ENCODE results near the gene NCL. TPM values are rescaled to one million over a fixed set of nuclear protein-coding genes. Genes with fewer than 3 reads are reported as not detected.

The NCL gene
- 159 and 386 TPM in 2 replicates for total RNA-seq (2014; rRNA removed; shearing (Covaris generic))

GRCh38 chr2:231463698-231464575 is at the start of gene NCL:
Gene NCL, minus strand, starts transcription at chr2:231464484. Its CDS starts 131 bp downstream, at chr2:231464353.
- in situ Hi-C loops (cut with HindIII; ENCODE audit: low sequenced_read_pairs), result no loop called here
- peak; percentile 13 for DNase-seq (ENCODE audit: low spot score)

GRCh38 chr2:231513746-231514224 is 49.5 kb upstream of the NCL start:
- no peak for DNase-seq (ENCODE audit: low spot score)
- in situ Hi-C loops (cut with HindIII; ENCODE audit: low sequenced_read_pairs), result no loop called here

- peak; percentile 90 for DNase-seq (ENCODE audit: low spot score)
- in situ Hi-C loops (cut with HindIII; ENCODE audit: low sequenced_read_pairs), result no loop called here
Measured at GRCh38 chr2:231512222-231512621, 47.9 kb upstream of the NCL start.

GRCh38 chr2:231503766-231504165 is 39.5 kb upstream of the NCL start:
- in situ Hi-C loops (cut with HindIII; ENCODE audit: low sequenced_read_pairs), result no loop called here
- no peak for DNase-seq (ENCODE audit: low spot score)

- in situ Hi-C loops (cut with HindIII; ENCODE audit: low sequenced_read_pairs), result no loop called here
- DNase-seq (ENCODE audit: low spot score), result no peak
Measured at GRCh38 chr2:231502596-231502995, 38.3 kb upstream of the NCL start.

- DNase-seq (ENCODE audit: low spot score), result no peak
- in situ Hi-C loops (cut with HindIII; ENCODE audit: low sequenced_read_pairs), result no loop called here
Measured at GRCh38 chr2:231497651-231498050, 33.4 kb upstream of the NCL start.

- no peak for DNase-seq (ENCODE audit: low spot score)
- in situ Hi-C loops (cut with HindIII; ENCODE audit: low sequenced_read_pairs), result no loop called here
Measured at GRCh38 chr2:231494669-231495068, 30.4 kb upstream of the NCL start.

GRCh38 chr2:231490801-231491200 is 26.5 kb upstream of the NCL start:
- in situ Hi-C loops (cut with HindIII; ENCODE audit: low sequenced_read_pairs), result no loop called here
- no peak for DNase-seq (ENCODE audit: low spot score)

- no peak for DNase-seq (ENCODE audit: low spot score)
- in situ Hi-C loops (cut with HindIII; ENCODE audit: low sequenced_read_pairs), result no loop called here
Measured at GRCh38 chr2:231489990-231490389, 25.7 kb upstream of the NCL start.

- no peak for DNase-seq (ENCODE audit: low spot score)
- in situ Hi-C loops (cut with HindIII; ENCODE audit: low sequenced_read_pairs), result no loop called here
Measured at GRCh38 chr2:231488331-231488730, 24.0 kb upstream of the NCL start.

GRCh38 chr2:231486851-231487596 is 22.7 kb upstream of the NCL start:
- no peak for DNase-seq (ENCODE audit: low spot score)
- in situ Hi-C loops (cut with HindIII; ENCODE audit: low sequenced_read_pairs), result no loop called here

GRCh38 chr2:231483398-231484329 is 19.4 kb upstream of the NCL start:
- no peak for DNase-seq (ENCODE audit: low spot score)
- in situ Hi-C loops (cut with HindIII; ENCODE audit: low sequenced_read_pairs), result no loop called here

- peak; percentile 55 for DNase-seq (ENCODE audit: low spot score)
- in situ Hi-C loops (cut with HindIII; ENCODE audit: low sequenced_read_pairs), result no loop called here
Measured at GRCh38 chr2:231482806-231483391, 18.6 kb upstream of the NCL start.

GRCh38 chr2:231480781-231481180 is 16.5 kb upstream of the NCL start:
- DNase-seq (ENCODE audit: low spot score), result no peak
- in situ Hi-C loops (cut with HindIII; ENCODE audit: low sequenced_read_pairs), result no loop called here

GRCh38 chr2:231479455-231479854 is 15.2 kb upstream of the NCL start:
- no peak for DNase-seq (ENCODE audit: low spot score)
- in situ Hi-C loops (cut with HindIII; ENCODE audit: low sequenced_read_pairs), result no loop called here

- in situ Hi-C loops (cut with HindIII; ENCODE audit: low sequenced_read_pairs), result no loop called here
- DNase-seq (ENCODE audit: low spot score), result no peak
Measured at GRCh38 chr2:231476920-231477319, 12.6 kb upstream of the NCL start.

GRCh38 chr2:231475965-231476364 is 11.7 kb upstream of the NCL start:
- in situ Hi-C loops (cut with HindIII; ENCODE audit: low sequenced_read_pairs), result no loop called here
- DNase-seq (ENCODE audit: low spot score), result no peak

GRCh38 chr2:231472816-231473215 is 8.5 kb upstream of the NCL start:
- in situ Hi-C loops (cut with HindIII; ENCODE audit: low sequenced_read_pairs), result no loop called here
- DNase-seq (ENCODE audit: low spot score), result no peak

Measured in G401 (cell line).